ENCODE data around the gene MCRS1.

DNA sequence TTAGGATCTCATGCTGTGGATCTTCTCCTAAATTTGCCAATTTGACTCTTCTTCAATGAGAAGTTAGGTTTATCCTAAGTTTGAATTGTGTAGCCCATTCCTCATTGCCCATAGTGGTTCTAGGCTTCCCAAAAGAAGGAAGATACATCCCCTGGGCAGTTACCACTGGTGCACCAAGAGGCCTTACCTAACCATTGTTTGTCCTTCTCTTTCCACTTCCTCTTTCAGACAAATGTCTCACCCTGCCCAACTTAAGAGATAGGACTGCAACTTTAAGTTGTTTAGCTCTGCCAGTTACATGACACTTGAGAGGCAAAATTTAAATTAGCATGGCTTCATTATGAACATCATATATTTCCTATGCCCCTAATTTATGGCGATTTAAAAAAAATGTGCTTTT lies 38.5 kb downstream of the MCRS1 start:
- TF ChIP-seq, protein P1, sequence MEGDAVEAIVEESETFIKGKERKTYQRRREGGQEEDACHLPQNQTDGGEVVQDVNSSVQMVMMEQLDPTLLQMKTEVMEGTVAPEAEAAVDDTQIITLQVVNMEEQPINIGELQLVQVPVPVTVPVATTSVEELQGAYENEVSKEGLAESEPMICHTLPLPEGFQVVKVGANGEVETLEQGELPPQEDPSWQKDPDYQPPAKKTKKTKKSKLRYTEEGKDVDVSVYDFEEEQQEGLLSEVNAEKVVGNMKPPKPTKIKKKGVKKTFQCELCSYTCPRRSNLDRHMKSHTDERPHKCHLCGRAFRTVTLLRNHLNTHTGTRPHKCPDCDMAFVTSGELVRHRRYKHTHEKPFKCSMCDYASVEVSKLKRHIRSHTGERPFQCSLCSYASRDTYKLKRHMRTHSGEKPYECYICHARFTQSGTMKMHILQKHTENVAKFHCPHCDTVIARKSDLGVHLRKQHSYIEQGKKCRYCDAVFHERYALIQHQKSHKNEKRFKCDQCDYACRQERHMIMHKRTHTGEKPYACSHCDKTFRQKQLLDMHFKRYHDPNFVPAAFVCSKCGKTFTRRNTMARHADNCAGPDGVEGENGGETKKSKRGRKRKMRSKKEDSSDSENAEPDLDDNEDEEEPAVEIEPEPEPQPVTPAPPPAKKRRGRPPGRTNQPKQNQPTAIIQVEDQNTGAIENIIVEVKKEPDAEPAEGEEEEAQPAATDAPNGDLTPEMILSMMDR (IDR thresholded peaks at IDR 0.05) = no peak
- TF ChIP-seq POLR2AphosphoS5 (IDR thresholded peaks at IDR 0.05) = no peak
